GM18499 (cell line): ENCODE data around the gene CCZ1B.
"Not testable (repeated sequence)": the region's sequence is repeated elsewhere in the genome, so short reads cannot be mapped to it uniquely, and the experiment has no call there.

ENCODE experiments used
- ATAC-seq: cut with Tn5 transposase; IDR thresholded peaks from one replicate; pipeline ENCODE4 v1.9.1; 2021; ENCODE audit warnings: moderate number of reproducible peaks; ENCODE audit not compliant: insufficient read depth, unreplicated experiment

CCZ1B gene

GRCh38 chr7:6826151-6826550 is at the start of gene CCZ1B:
Gene CCZ1B, minus strand, starts transcription at chr7:6826275. Its CDS starts 78 bp downstream, at chr7:6826197.
- peak; percentile 98 for ATAC-seq

DNA sequence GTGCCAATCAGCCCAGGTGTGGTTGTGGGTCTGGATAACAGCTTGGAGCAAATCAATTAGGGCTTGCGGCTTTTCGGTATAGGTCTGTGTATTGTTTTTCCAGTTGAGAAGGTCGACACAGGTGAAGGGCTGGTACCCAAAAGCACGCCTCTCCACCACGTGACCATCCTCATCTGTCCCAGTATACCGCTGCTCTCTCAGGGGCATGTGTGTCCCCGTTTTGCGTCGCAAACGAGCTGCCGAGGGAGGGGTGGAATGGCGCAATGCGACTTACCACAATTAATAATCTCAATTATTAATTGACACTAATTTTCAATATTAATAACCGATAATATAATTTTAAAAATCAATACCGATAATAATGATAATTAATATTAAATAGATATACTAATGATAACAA is 48.9 kb upstream of the CCZ1B start:
- not testable (repeated sequence) for ATAC-seq

GRCh38 chr7:6872246-6872945 is 46.3 kb upstream of the CCZ1B start:
- not testable (repeated sequence) for ATAC-seq

GRCh38 chr7:6871421-6872144 is 45.5 kb upstream of the CCZ1B start:
- not testable (repeated sequence) for ATAC-seq

DNA sequence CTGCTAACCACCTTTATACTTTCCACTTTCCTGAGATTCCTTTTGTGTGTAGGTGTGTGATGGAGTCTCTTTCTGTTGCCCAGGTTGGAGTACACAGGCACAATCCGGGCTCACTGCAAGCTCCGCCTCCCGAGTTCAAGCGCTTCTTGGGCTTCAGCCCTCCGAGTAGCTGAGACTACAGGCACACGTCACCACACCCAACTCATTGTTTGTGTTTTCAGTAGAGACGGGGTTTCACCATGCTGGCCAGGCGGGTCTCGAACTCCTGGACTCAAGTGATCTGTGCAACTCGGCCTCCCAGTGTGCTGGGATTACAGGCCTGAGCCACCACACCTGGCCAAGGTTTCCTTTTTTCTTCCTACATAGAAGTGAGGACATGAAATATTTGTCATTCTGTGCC is 38.7 kb upstream of the CCZ1B start:
- ATAC-seq: not testable (repeated sequence)

- not testable (repeated sequence) for ATAC-seq
Measured at GRCh38 chr7:6864188-6864587, 38.1 kb upstream of the CCZ1B start.

DNA sequence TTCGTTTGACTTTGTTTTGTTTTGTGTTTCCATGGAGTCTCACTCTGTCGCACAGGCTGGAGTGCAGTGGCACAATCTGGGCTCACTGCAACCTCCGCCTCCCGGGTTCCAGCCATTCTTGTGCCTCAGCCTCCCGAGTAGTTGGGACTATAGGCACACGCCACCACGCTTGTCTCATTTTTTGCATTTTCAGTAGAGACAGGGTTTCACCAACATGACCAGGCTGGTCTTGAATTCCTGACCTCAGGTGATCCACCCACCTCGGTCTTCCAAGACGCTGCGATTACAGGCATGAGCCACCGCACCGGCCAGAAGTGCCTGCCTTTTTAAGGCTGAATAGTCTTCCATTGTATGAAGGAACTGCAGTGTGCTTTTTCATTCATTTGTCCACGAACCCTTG is 36.8 kb upstream of the CCZ1B start:
- not testable (repeated sequence) for ATAC-seq

DNA sequence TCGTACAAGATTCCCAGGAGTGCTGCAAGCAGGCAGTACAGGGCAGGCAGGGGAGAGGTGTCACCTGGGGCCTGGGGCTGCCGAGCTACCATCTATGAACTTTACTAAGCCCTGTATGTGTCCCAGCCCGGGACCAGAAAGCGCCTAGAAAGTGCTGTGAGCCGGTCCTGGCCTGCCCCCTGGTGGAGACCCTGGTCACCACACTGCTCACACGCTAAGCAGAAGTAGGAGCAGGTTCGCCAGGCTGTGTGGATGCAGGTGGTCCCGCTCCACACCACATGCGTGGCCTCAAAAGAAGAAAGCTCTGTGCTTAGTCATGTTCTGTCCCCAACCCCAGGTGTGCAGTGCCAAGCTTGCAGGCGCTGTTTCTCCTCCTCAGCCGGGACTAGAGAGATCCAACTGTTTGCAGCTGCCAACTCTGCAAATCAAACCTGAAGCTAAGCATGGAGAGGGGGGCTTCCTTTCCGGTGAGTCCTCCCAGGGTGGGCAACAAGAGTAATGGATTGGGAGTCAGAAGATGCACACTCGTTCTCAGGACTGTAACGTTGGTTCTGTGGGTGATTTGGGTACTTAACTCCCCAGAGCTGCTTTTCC is 31.7 kb upstream of the CCZ1B start:
- ATAC-seq: not testable (repeated sequence)

DNA sequence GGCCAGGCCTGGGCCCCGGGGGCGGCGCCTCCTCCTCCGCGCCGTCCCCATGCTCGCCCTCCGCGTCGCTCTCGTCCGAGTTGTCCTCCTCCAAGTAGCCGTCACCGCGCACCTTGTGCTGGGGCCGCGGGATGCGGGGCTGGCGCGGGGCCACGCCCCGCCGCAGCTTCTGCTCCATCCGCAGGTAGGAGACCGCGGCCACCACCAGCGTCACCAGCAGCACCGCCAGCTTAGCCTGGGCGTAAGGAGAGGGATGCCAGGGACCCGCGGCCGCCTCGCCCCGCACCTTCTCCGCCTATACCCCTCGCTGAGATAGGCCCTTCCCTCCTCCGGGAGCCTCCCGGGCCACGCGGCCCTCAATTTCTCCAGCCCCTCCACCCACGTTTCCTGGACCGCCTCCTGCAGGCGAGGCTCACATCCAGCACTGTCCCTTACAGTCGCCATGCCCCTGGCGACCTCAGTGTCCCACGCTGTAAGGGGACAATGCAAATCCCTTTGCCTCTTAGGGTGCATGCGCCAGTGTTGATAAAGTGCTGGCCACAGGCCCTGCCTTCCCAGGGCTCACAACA is 29.6 kb upstream of the CCZ1B start:
- not testable (repeated sequence) for ATAC-seq

DNA sequence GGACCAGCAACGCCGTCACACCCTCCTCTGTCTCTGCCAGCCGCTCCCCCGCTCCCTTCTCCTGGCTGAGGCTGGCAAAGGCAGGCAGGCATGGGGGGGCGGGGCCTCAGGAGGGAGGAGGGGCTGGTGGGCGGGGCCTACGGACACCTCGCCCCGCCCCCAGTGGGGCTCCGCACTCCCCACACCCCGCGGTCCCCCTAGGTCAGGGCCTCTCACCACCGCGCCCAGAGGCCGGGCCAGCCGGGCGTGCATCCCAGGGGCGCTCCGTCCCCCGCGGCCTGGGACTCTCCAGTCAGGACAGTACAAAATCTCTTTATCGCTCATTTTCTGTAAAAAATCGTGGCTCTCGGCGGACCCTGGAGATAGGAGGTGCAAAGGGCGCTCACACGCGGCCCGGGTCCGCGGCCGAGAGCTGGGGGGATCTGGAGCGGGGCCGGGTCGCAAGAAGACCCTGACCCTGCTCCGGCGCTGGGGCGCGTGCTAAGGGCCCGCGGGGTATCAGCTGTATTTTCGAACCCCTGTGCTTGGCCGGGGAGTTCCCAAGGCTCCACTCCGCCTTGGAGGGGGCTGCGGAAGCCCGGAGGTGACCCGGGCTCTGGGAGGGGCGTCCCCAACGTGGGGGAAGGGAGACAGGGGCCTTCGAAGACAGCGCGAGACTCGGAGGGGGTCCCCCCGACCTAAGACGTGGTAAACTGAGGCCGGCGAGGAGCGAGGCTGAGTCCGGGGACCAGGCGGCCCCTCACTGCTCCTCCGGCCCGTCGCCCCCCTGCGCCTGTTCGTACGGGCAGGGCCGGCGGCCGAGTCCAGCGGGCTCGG is 28.9 kb upstream of the CCZ1B start:
- ATAC-seq: not testable (repeated sequence)

GRCh38 chr7:6853681-6854080 is 27.6 kb upstream of the CCZ1B start:
- ATAC-seq: not testable (repeated sequence)

DNA sequence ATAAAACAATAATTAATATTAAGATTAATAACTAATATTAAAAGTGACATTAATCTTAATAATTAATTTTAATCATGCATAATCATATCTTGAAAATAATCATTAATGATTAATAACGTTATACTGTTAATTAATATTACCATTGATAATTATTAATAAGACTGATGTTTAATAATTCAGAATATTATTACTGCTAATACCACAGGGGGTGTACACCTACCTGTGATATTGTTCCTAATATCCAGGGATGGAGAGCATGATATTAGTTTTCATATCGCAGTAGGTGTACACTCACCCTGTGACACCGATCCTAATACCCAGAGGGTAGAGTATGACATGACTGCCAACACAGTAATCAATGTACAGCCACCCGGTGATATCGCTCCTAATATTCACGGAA is 23.1 kb upstream of the CCZ1B start:
- not testable (repeated sequence) for ATAC-seq

- not testable (repeated sequence) for ATAC-seq
Measured at GRCh38 chr7:6847751-6848150, 21.7 kb upstream of the CCZ1B start.

DNA sequence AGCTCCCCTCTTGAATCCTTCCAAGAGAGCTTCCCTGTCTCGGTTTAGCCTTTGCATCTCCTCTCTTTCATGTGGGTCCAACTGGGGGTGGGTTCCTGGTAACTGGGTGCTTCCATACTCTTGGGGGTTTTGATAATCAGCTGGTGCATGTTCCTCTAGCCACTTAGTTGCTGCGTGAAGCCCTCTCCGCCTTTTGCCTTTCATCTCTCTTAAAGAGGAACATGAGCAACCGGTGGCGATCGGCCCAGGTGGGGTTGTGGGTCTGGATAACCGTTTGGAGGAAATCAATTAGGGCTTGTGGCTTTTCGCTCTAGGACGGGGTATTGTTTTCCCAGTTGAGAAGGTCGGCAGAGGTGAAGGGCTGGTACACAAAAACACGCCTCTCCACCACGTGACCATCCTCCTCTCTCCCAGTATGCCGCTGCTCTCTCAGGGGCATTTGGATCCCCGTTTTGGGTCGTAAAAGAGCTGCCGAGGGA is 19.9 kb upstream of the CCZ1B start:
- not testable (repeated sequence) for ATAC-seq

GRCh38 chr7:6843654-6844053 is 17.6 kb upstream of the CCZ1B start:
- ATAC-seq: not testable (repeated sequence)

- not testable (repeated sequence) for ATAC-seq
Measured at GRCh38 chr7:6843092-6843491, 17.0 kb upstream of the CCZ1B start.

DNA sequence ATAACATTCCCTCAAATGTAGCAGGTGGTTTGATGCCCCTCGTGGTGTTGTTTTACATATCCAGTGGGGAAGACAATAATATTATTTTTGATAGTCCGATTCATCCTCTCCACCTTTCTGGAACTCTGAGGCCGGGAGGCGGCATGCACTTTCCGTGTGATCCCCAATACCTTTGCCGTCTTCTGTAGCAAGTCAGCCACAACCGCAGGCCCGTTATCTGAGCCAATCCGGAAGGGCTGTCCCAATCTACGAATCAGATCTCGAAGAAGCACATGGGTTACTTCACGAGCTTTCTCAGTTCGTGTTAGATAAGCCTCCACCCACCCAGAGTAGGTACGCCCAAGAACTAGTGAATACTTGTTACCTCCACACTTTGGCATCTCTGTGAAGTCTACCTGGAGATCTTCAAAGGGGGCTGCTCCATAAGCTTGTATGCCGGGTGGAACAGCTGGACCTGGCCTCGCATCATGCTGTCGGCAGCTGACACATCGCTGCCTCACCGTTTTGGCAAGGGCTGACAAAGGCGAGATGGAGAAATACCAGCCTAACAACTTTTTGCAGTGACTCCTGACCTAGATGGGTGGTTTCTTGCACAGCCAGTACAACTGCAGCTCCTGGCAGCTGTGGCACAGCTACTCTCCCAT is 16.3 kb upstream of the CCZ1B start:
- ATAC-seq: not testable (repeated sequence)

GRCh38 chr7:6837081-6837480 is 11.0 kb upstream of the CCZ1B start:
- ATAC-seq: not testable (repeated sequence)

- ATAC-seq: not testable (repeated sequence)
Measured at GRCh38 chr7:6835521-6835920, 9.4 kb upstream of the CCZ1B start.
